GM12872 (cell line): ENCODE results near the gene SLC4A5.

Experiments
- TF ChIP-seq, protein P1 (sequence below): IDR thresholded peaks from 3 replicates; pipeline ENCODE4 v1.5.1; 2011; ENCODE audit warnings: low read depth, mild to moderate bottlenecking, low read length, moderate library complexity; ENCODE audit not compliant: insufficient read depth

SLC4A5 gene

DNA sequence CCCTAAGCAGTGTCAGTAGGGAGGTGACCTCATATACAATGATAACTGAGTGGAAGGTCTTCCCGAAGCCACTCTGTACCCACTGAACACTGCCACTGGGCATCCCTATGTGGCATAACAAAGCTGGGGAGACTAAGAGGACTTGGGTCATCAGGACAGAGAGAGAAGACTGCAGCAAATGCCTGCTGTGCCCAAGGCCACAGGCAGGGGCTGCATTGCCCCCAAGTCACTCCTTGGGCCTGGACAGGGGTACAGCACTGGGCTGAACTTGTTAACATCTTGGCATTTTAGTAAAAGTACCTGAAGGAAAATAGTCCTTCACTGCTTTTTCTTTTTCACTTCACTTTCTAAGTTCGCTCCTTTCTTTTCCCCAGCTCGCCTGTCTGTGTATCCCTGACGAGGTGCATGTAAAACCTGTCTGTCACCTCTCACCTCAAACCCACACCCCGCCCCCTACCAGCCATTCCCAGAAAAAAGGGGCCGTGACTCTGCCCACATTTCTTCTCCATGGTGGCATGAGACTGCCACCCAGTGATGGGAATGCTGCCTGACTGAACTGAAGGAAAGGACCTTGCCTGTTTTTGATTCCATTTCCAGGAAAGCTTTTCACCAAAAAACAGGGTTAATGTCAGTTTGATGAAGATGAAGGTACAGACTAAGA, 81.9 kb downstream of the SLC4A5 start:
- TF ChIP-seq, protein P1, sequence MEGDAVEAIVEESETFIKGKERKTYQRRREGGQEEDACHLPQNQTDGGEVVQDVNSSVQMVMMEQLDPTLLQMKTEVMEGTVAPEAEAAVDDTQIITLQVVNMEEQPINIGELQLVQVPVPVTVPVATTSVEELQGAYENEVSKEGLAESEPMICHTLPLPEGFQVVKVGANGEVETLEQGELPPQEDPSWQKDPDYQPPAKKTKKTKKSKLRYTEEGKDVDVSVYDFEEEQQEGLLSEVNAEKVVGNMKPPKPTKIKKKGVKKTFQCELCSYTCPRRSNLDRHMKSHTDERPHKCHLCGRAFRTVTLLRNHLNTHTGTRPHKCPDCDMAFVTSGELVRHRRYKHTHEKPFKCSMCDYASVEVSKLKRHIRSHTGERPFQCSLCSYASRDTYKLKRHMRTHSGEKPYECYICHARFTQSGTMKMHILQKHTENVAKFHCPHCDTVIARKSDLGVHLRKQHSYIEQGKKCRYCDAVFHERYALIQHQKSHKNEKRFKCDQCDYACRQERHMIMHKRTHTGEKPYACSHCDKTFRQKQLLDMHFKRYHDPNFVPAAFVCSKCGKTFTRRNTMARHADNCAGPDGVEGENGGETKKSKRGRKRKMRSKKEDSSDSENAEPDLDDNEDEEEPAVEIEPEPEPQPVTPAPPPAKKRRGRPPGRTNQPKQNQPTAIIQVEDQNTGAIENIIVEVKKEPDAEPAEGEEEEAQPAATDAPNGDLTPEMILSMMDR, result 0 out of 3 replicates have a peak, but pooled peaks have one; percentile 3

DNA sequence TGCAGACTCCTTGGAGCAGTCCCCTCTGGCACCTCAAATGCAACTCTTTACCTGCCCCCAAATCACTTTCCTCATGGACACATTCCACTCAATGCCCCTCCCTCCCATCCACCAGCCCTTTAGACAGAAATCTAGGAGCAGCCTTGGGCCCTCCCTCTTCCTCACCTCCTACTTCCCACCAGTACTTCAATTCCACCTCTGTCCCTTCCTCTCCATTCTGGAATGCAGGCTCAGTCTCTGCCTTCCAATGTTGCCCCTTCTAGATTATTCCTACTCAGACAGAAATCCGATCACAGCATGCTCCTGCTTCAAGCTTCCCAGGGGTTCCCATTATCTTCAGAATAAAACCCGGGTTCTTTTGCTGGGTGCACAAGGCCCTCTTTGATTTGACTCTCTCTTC, 82.7 kb downstream of the SLC4A5 start:
- TF ChIP-seq, protein P1, result no peak

DNA sequence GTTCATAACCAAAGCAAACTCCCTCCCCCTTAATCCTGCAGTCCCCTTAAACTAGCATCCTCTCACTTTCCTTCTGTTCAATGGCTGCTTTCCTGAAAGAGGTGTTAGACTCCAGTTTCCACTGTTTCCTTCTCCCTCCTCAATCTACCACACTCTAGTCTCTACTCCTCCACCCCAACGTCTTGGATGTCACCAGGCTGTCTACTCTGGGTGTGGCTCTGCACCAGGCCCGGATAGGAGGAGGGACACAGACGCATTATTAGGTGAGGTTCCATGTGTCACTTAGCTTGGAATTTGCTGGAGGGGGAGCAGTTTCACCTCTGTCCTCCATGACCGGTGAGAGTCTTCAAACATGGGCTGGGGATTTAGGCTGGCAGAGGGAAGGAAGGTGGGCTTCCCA, 83.5 kb downstream of the SLC4A5 start:
- TF ChIP-seq, protein P1, result no peak

DNA sequence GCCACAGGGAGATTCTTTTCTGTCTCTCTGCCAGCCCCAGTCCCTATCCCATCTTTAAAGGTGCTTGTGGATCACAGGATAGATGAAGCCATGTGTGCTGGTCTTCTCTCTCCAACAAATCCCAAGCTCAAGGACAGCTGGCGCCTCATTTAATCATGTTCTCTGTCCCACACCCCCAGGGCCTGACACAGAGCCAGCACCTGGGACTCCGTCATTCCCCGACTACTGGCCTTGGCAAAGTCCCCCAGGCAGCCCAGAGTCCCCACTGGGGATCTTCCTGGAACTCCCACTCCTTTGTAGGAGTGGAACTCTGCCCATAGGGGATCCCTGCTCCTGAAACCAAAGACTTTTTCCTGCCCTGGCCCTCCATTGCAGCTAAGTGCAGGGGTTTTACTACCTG, 84.0 kb downstream of the SLC4A5 start:
- TF ChIP-seq, protein P1, result no peak

DNA sequence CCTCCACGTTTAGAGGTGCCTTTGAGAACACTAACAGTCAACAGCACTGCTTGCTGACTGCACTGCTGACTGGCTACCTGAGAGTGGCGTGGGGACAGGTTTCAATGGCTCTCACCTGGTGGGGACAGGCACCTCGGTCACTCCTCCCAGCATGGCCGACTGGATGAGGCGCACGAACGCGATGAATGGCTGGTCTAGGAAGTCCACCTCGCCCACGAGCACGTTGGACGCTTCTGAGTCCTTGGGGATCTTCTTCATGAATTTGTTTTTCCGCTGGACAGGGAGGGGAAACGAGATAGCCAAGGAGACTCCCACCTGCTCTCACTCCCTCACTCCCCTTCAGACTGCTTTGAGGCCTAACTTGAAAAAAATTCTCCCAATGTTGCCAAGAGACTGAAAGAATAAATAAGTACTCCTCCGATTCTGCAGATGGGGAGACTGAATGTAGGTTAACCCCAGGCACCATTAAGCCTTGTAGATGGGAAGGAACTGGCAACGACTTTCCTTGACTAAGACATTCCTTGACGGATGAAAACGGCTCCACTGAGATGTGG, 87.5 kb downstream of the SLC4A5 start:
- TF ChIP-seq, protein P1, result no peak

DNA sequence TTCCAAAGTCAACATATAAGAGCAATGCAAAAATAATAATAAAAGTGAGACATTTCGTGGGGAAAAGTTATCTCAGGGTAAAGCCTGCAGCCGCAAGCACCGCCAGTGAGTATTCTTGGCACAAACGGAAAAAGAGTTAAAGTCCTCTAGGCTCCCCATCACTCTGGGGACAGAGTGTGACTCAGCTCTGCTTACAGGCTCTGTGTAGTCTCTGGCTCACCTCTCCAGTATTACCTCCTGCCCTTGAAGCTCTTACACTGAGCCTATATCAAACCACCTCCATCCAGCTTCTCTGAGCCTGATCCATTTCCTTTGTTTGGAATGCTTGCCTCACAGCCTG, 89.3 kb downstream of the SLC4A5 start:
- TF ChIP-seq, protein P1, result no peak

DNA sequence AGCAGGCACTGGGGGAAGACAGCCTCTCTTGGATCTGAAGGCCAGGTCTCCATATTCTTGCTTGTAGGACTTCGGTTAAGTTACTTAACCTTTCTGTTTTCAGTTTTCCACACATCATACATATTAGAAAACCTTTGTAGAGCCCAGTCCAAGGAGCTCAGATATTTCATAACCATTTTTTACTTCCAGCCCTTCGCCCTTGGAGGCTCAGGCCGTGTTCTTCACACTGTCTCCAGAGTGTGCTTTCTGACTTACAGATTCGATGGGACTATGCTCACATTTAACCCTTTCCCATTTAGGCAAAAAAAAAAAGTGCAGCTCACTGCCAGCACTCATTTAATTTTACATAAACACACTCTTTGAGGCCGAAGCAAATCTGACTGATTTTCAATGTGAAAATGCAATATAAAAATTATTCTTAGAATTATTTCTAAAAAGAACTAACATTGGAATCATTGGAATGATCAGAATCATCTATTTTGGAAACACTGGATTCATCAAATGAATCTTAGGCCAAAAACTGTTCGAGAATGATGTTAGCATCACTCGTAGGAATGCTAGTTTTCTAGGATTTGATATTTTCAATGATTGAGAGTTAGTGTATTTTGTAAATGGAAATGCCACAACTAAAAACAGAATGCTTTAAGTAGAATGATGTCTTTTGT, 89.8 kb downstream of the SLC4A5 start:
- TF ChIP-seq, protein P1, result no peak
